OCI-LY7 (cell line): ENCODE data around the gene TJP1. TPM values are rescaled to one million over a fixed set of nuclear protein-coding genes. Genes with fewer than 3 reads are reported as not detected.

ENCODE experiments used
- BruUV-seq: library from RNA; stranded (reverse); fragments of 400-500 nt; replicated peaks from 2 replicates; lab custom pipeline; 2021; lab: Mats Ljungman, UMichigan
- CTCF ChIA-PET: fragments of 300-600 bp; sonication (Branson Sonifier 250); formaldehyde crosslinking; loops from one replicate; lab custom pipeline; 2022; ENCODE audit warnings: antibody characterized with exemption; ENCODE audit not compliant: unreplicated experiment; lab: Charles Lee
- POLR2A ChIA-PET: fragments of 300-600 bp; sonication (Branson Sonifier 250); formaldehyde crosslinking; loops from one replicate; lab custom pipeline; 2022; ENCODE audit warnings: antibody characterized with exemption; lab: Charles Lee
- DNase-seq: peaks from one replicate; pipeline ENCODE4 v3.0.0-alpha.2; 2015; ENCODE audit warnings: low spot score
- H2AFZ ChIP-seq: fragments of 200-600 bp; sonication (generic), shearing (Covaris generic); 2 replicates; pipeline ENCODE4 v1.6.1; 2014; ENCODE audit warnings: mild to moderate bottlenecking, antibody characterized with exemption, low read length, moderate library complexity
- H3K27ac ChIP-seq: fragments of 200-600 bp; sonication (generic); 2 replicates; pipeline ENCODE4 v1.5.1; 2014; ENCODE audit warnings: mixed run types, low read depth, mild to moderate bottlenecking, moderate library complexity, low read length, inconsistent platforms; ENCODE audit not compliant: poor library complexity, severe bottlenecking
- H3K36me3 ChIP-seq: fragments of 200-600 bp; sonication (generic); 2 replicates; pipeline ENCODE4 v1.6.1; 2014; ENCODE audit warnings: mild to moderate bottlenecking, antibody characterized with exemption, low read length, moderate library complexity, mixed read lengths; ENCODE audit not compliant: insufficient read depth
- H3K4me1 ChIP-seq: fragments of 200-600 bp; sonication (generic); 2 replicates; pipeline ENCODE4 v1.5.1; 2014; ENCODE audit warnings: mild to moderate bottlenecking, low read length; ENCODE audit not compliant: insufficient read depth, poor library complexity, severe bottlenecking
- H3K4me2 ChIP-seq: fragments of 200-600 bp; sonication (generic); 2 replicates; pipeline ENCODE4 v1.6.1; 2014; ENCODE audit warnings: mild to moderate bottlenecking, low read length
- H3K4me3 ChIP-seq: fragments of 200-600 bp; sonication (generic); 2 replicates; pipeline ENCODE4 v1.5.1; 2014; ENCODE audit warnings: mild to moderate bottlenecking, low read depth, low read length; ENCODE audit not compliant: poor library complexity, severe bottlenecking
- H3K79me2 ChIP-seq: fragments of 200-600 bp; sonication (generic); 2 replicates; pipeline ENCODE4 v1.6.1; 2016; ENCODE audit warnings: low read depth, mild to moderate bottlenecking, low read length, moderate library complexity, mixed read lengths; ENCODE audit not compliant: insufficient read depth
- H3K9me2 ChIP-seq: fragments of 200-600 bp; sonication (generic); 2 replicates; pipeline ENCODE4 v1.6.1; 2016; ENCODE audit warnings: mild to moderate bottlenecking, low read length, mixed read lengths; ENCODE audit not compliant: insufficient read depth
- H3K9me3 ChIP-seq: fragments of 200-600 bp; sonication (generic); 2 replicates; pipeline ENCODE4 v1.6.1; 2014; ENCODE audit warnings: mild to moderate bottlenecking, mixed run types, low read length, mixed read lengths
- H4K20me1 ChIP-seq: fragments of 200-600 bp; sonication (generic); 2 replicates; pipeline ENCODE4 v1.6.1; 2014; ENCODE audit warnings: mild to moderate bottlenecking, antibody characterized with exemption, low read length, moderate library complexity, mixed read lengths; ENCODE audit not compliant: insufficient read depth
- EZH2phosphoT487 ChIP-seq: fragments of 200-600 bp; sonication (generic); IDR thresholded peaks from 2 replicates; pipeline ENCODE4 v1.6.1; 2018; ENCODE audit warnings: low read depth, borderline replicate concordance, mild to moderate bottlenecking, mixed run types, antibody characterized with exemption, low read length, moderate library complexity, mixed read lengths
- intact Hi-C: fragments of 100-400 bp; cut with micrococcal nuclease; formaldehyde crosslinking; loops from one replicate; pipeline ENCODE4 v1.10.0; 2022; ENCODE audit not compliant: unreplicated experiment
- total RNA-seq, 2 experiments: library from RNA; depleted of rRNA in 1 of 2; stranded (reverse); fragments of >200 nt in 1 of 2; shearing (Covaris generic) in 1 of 2; gene quantifications; 2 replicates each; pipeline ENCODE4 v1.2.3, GENCODE V29; 2014 to 2022
- TF ChIP-seq, protein P1 (sequence below): fragments of 200-600 bp; sonication (generic); conservative IDR thresholded peaks from 2 replicates; pipeline ENCODE4 v1.5.1; 2014; ENCODE audit warnings: mild to moderate bottlenecking, antibody characterized with exemption, low read length, moderate library complexity, mixed read lengths

The TJP1 gene
- total RNA-seq, 2 experiments from 2014 or later = 0.19 to 0.32 TPM

DNA sequence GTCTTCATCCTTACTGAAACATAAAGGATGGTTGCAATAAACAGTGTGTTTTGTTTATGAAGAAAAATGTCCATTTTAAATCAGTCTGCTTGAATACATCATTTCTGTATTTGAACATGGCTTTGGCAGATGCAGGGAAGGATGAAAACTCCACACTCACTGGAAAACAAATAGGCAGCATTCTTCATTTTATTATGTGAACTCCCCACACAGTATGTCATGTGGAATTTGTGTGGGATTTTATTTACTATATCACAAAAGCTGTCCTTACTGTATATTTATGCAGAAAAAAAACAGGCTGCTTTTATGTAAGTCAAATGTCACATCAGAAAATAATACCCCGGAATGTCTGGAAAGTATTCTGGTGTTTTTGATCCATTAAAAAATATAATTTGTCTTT is 44.1 kb upstream of the TJP1 start:
- TF ChIP-seq, protein P1, sequence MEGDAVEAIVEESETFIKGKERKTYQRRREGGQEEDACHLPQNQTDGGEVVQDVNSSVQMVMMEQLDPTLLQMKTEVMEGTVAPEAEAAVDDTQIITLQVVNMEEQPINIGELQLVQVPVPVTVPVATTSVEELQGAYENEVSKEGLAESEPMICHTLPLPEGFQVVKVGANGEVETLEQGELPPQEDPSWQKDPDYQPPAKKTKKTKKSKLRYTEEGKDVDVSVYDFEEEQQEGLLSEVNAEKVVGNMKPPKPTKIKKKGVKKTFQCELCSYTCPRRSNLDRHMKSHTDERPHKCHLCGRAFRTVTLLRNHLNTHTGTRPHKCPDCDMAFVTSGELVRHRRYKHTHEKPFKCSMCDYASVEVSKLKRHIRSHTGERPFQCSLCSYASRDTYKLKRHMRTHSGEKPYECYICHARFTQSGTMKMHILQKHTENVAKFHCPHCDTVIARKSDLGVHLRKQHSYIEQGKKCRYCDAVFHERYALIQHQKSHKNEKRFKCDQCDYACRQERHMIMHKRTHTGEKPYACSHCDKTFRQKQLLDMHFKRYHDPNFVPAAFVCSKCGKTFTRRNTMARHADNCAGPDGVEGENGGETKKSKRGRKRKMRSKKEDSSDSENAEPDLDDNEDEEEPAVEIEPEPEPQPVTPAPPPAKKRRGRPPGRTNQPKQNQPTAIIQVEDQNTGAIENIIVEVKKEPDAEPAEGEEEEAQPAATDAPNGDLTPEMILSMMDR = no peak
- Histone ChIP-seq H3K9me3 (no peaks in the 10 kb centered on the region), H3K4me1 (no peaks in the 10 kb centered on the region), H2AFZ (no peak overlapping the region), H3K27ac (no peak overlapping the region), H4K20me1 (no peaks in the 10 kb centered on the region), H3K4me3 (no peak overlapping the region), H3K79me2 (no peaks in the 10 kb centered on the region), H3K9me2 (no peaks in the 10 kb centered on the region), H3K36me3 (no peaks in the 10 kb centered on the region), H3K4me2 (no peak overlapping the region)
- ChIA-PET POLR2A (no interaction called here), CTCF (no interaction called here)
- intact Hi-C loops = no loop called here
- DNase-seq = no peak
- no TSS peak for BruUV-seq

GRCh38 chr15:29864501-29864900 is 42.2 kb upstream of the TJP1 start:
- no peaks in the 10 kb centered on the region for H3K9me2 ChIP-seq
- H3K4me2 ChIP-seq = no peak overlapping the region
- no peaks in the 10 kb centered on the region for H3K36me3 ChIP-seq
- H3K4me1 ChIP-seq = no peaks in the 10 kb centered on the region
- ChIA-PET POLR2A (interaction anchor here (0.6 to 0.7 kb wide), 2 partner anchors 109 to 414 kb away, joined by 3 read pairs; no protein-coding TSS in a partner anchor), CTCF (no interaction called here)
- no peak overlapping the region for H3K27ac ChIP-seq
- intact Hi-C loops = no loop called here
- no peak for DNase-seq
- no peaks in the 10 kb centered on the region for H4K20me1 ChIP-seq
- no peaks in the 10 kb centered on the region for H3K79me2 ChIP-seq
- no peak overlapping the region for H3K4me3 ChIP-seq
- no TSS peak for BruUV-seq
- no peak for TF ChIP-seq EZH2phosphoT487
- TF ChIP-seq, protein P1 = no peak
- H2AFZ ChIP-seq = no peak overlapping the region
- H3K9me3 ChIP-seq = no peaks in the 10 kb centered on the region

- Histone ChIP-seq H3K27ac (no peak overlapping the region), H3K36me3 (no peaks in the 10 kb centered on the region), H3K9me2 (no peaks in the 10 kb centered on the region), H3K4me3 (no peak overlapping the region), H3K4me1 (no peaks in the 10 kb centered on the region), H4K20me1 (no peaks in the 10 kb centered on the region), H2AFZ (no peak overlapping the region), H3K79me2 (no peaks in the 10 kb centered on the region), H3K9me3 (no peaks in the 10 kb centered on the region), H3K4me2 (no peak overlapping the region)
- ChIA-PET POLR2A (no interaction called here), CTCF (no interaction called here)
- no peak for TF ChIP-seq EZH2phosphoT487
- intact Hi-C loops = loop anchor here (2.0 kb wide), 1 partner anchor 37 kb away; no protein-coding TSS in a partner anchor
- no TSS peak for BruUV-seq
- DNase-seq = no peak
Observed at GRCh38 chr15:29863438-29863837, 41.2 kb upstream of the TJP1 start.
